DND-41 (cell line): ENCODE data around the gene SRRT.

Source experiments
- CTCF ChIP-seq: IDR thresholded peaks from 2 replicates; pipeline ENCODE4 v1.5.1; 2012; ENCODE audit warnings: borderline replicate concordance, low read length, moderate library complexity, mild to moderate bottlenecking; ENCODE audit not compliant: poor library complexity, severe bottlenecking; ENCODE audit errors: extremely low read depth
- EZH2 ChIP-seq: IDR thresholded peaks from 3 replicates; pipeline ENCODE4 v1.6.1; 2012; ENCODE audit warnings: borderline replicate concordance, low read depth, mild to moderate bottlenecking, moderate library complexity, low read length, inconsistent platforms; ENCODE audit not compliant: severe bottlenecking

- TF ChIP-seq CTCF: no peak
- no peak for TF ChIP-seq EZH2
Measured at GRCh38 chr7:100878685-100879084, 3.8 kb downstream of the SRRT start.
